NCI-H2196 (cell line): Measurements from ENCODE around the gene PIEZO1.

Experiments
- DNase-seq: peaks from one replicate; lab custom pipeline; 2025; ENCODE audit not compliant: unreplicated experiment; lab: John Stamatoyannopoulos, UW

Gene PIEZO1

DNA sequence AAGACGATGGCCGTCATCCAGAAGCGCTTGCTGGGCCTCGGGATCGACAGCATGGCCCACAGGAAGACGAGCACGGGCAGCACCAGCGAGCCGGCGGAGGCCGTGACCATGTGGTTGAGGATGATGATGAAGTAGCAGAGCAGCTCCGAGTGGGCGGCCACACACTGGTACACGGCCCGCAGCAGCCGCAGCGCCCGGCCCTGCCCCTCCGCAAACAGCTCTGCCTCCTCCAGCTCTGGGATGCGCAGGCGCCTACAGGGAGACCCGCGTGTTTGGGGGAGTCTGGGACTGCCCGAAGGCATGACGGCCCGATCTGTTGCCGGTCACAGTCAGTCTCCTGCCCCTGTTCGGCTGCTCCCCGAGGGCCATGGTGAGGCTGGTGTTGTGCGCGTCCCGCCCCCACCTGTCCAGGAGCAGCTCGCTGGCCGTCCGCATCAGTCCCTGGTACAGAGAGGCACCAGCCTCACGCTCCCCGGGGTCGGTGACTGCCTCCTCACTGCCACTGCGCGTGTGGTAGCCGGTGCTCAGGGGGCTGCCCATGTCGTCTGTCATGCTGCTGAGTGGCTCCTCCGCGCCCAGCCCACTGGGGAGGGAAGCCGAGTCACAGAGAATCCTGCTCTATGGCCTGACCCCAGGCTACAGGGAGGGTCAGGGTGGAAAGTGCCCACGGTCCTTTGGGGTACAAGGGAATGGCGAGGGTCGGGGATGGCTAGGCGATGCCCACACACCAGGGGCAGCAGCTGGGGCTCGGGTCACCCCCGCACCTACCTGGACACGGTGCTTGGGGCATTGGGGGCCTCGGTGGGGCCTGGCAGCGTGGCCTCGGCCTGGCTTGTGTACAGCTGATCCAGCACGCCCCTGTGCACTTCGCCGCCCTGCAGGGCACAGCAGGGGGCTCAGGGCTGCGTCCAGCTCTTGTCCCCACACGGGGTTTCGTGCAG is 62.9 kb downstream of the PIEZO1 start:
- no peak for DNase-seq

DNA sequence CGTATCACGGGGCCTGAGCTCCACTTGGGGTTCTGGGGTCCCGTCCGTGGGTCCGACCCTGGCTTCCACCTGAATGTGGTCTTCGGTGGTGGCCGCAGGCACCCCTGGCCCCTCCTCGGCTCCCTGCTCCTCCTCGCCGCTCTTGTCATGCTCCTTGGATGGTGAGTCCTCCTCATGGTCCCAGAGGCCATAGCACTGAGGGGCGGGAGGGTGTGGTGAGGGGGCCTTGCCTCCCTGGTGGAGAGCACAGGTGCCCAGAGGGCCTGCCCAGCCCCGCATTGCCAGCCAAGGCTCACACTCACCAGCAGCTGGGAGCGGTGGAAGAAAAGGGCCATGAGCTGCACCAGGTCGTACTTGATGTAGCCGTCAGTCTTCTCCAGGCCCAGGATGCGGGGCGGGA is 63.8 kb downstream of the PIEZO1 start:
- no peak for DNase-seq

- no peak for DNase-seq
Observed at GRCh38 chr16:88720396-88720970, 64.5 kb downstream of the PIEZO1 start.

DNA sequence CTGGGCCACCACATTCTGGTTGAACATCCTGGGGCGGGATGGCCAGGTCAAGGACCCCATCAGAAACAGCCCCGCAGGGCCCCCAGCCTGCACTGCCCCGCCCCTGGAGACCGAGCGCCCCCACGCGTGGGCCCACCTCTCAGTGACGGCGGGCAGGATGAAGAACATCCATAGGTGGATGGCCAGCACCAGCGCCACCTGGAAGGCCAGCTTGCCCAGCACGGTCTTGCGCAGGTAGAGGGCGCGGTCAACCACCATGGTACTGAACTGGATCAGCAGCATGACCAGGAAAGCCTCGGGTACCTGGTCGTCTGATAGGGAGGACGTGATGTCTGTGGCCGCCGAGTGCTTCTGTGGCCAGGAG is 65.1 kb downstream of the PIEZO1 start:
- DNase-seq: no peak

- no peak for DNase-seq
Observed at GRCh38 chr16:88719267-88719932, 65.6 kb downstream of the PIEZO1 start.

- DNase-seq: no peak
Observed at GRCh38 chr16:88718178-88718577, 66.8 kb downstream of the PIEZO1 start.

- no peak for DNase-seq
Observed at GRCh38 chr16:88716601-88717001, 68.4 kb downstream of the PIEZO1 start.

DNA sequence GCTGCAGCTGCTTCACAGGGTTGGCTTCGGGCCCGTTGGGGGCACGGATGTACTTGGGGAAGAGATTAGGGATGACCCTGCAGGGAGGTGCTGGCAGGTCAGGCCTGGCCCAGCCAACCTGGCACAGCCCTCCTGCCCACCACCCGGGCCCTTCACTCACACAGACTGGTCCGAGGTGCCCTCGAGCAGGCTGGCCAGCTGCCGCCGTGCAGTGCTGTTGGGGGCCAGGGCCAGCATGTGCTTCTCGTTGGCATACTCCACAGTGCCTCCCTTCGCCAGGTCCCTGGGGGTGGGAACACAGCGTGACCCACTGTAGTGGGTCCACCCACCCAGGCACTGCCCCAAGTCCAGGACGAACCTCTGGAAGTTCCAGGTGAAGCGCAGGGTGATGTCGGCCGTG is 68.8 kb downstream of the PIEZO1 start:
- no peak for DNase-seq

DNA sequence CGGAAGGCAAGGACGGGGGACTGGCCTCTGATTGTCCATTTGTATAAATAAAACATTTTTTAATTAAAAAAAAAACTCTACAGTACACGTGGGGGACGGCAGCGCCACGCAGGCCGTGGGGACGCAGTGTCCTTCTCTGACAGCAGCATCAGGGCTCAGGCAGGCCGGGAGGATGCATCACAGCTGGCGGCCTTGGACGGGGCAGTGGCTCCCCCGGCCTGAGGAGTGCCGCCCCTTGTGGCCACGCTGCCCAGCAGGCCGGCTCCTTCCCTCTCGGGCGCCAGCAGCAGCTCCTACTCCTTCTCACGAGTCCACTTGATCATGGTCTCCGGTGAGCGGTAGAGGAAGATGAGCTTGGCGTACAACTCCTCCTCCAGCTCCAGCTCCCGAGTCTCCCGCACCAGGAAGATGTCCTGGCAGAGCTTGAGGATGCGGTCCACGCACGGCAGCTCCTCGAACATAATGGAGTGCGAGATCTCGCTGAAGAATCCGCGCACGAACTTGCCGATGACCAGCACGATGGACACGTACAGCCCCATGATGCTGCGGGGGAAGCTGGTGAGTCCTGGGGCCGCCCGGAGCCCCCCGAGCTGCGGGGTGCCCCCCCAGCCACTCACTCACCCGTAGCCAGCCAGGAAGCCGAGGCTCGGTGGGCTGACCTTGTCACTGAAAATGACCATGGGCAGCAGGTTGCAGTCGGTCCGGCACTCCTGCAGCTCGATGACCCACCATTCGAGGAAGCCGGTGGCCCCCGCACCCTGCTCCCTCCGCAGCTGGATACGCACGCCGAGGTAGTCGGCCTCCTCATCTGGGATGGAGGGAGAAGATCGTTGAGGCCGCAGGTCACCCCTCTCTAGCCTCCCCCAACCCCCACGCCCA is 69.5 kb downstream of the PIEZO1 start:
- DNase-seq: no peak

- DNase-seq: no peak
Observed at GRCh38 chr16:88714420-88715302, 70.4 kb downstream of the PIEZO1 start.

- DNase-seq: no peak
Observed at GRCh38 chr16:88713568-88714419, 71.2 kb downstream of the PIEZO1 start.

- DNase-seq: no peak
Observed at GRCh38 chr16:88713054-88713453, 72.0 kb downstream of the PIEZO1 start.

DNA sequence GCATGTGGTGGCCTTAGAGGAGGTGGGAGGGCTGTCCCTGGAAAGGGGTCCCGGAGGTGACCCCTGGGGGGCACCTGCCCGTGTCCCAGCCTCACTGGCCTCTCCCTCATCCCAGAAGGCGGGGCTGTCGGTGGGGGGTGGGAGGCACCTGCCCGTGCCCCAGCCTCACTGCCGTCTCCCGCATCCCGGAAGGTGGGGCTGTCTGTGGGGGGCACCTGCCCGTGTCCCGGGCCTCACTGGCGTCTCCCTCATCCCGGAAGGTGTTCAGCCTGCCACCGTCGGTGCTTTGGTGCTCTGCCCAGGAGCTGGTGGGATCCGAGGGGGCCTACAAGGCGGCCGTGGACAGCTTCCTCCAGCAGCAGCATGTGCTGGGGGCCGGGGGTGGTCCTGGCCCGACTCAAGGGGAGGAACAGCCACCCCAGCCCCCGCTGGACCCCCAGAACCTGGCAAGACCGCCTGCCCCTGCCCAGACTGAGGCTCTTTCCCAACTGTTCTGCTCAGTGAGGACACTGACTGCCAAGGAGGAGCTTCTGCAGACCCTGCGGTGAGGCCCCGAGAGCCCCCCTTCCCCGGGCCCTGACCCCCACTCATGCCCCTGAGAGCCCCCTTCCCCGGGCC is 72.5 kb downstream of the PIEZO1 start:
- no peak for DNase-seq

GRCh38 chr16:88711750-88712340 is 73.2 kb downstream of the PIEZO1 start:
- no peak for DNase-seq

GRCh38 chr16:88710556-88710955 is 74.5 kb downstream of the PIEZO1 start:
- no peak for DNase-seq

DNA sequence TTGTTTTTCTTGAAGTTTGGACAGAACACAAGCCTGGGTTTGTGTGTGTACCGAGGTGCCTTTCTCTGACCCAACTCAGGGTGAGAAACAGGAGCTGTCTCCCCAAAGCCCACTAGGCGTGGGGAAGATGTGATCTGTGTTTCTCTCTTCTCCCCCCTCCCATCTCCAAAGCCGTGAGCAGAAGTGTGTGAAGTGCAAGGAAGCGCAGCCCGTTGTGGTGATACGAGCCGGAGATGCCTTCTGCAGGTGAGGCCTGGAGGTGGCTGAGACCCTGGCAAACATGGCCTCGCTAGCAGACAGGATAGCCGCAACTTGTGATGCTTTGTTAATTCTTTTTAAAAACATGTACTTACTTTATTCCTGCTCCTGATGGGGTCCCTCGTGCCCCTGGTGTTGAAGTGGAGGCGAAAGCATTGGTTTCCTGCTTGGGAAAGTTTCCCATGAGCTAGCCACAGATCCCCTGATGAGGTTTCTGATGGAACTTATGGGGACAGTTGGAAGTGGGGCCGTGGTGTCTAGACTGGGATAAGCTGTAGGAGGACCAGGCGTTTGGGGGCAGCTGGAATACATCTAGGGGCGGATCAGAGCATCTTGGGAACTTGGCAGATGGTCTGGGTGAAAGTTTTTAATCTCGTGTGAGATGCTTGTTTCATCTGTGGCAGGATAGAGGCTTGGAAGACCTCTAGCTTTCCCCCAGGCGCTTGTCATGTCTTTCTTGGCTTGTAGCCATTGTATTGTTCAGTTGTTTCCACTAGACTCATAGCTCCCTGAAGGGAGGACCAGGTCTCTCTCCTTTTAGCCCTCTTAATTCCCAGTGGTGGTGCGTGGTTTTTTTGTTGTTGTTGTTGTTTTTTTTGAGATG is 77.8 kb downstream of the PIEZO1 start:
- DNase-seq: no peak

GRCh38 chr16:88706229-88706964 is 78.6 kb downstream of the PIEZO1 start, which contains the start of the genes CTU2 and RNF166:
Gene CTU2 (plus strand): TSS chr16:88706503. CDS start chr16:88706531, 28 bp downstream.
Gene RNF166 (minus strand): TSS chr16:88706408. CDS start chr16:88706325, 83 bp downstream.
- peak; percentile 79 for DNase-seq
